Fibroblast of the aortic adventitia (primary cell): ENCODE measurements around the gene FAM168A. TPM values are rescaled to one million over a fixed set of nuclear protein-coding genes. Genes with fewer than 3 reads are reported as not detected.

Source experiments
- DNase-seq: peaks from one replicate; pipeline ENCODE4 v3.0.0-alpha.2; 2010; ENCODE audit warnings: low read depth
- H3K4me3 ChIP-seq: 2 replicates; pipeline ENCODE4 v1.5.1; 2011; ENCODE audit warnings: low read depth, mild to moderate bottlenecking, control low read depth, low read length, moderate library complexity
- total RNA-seq: library from RNA; depleted of rRNA; stranded (reverse); fragments of >200 nt; gene quantifications from 2 replicates; pipeline ENCODE4 v1.2.3, GENCODE V29; 2012; ENCODE audit warnings: low replicate concordance
- TF ChIP-seq, protein P1 (sequence below): IDR thresholded peaks from 2 replicates; pipeline ENCODE4 v1.5.1; 2011; ENCODE audit warnings: mild to moderate bottlenecking, low read length, control low read depth, inconsistent platforms; ENCODE audit not compliant: insufficient read depth

FAM168A gene
- total RNA-seq, 1 donor = 40.0 TPM

DNA sequence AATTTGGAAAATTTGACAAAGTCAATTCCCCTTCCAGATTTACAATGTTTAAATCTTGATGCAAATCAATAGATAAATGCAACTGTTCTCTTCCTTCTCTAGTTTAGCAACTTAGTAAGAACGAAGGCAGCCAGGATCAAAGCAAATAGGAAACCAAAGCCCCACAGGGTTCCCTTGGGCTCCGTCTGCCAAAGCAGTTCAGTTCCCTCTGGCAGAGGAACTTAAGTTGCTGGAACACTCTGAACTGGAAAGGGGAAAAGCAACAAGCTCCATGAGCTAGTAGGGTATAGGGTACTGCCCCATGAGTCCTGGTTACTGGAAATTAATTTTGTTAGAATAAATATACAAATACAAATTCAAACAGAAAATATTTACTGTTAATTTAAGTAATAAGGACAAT is 130.4 kb downstream of the FAM168A start:
- DNase-seq = no peak
- TF ChIP-seq, protein P1, sequence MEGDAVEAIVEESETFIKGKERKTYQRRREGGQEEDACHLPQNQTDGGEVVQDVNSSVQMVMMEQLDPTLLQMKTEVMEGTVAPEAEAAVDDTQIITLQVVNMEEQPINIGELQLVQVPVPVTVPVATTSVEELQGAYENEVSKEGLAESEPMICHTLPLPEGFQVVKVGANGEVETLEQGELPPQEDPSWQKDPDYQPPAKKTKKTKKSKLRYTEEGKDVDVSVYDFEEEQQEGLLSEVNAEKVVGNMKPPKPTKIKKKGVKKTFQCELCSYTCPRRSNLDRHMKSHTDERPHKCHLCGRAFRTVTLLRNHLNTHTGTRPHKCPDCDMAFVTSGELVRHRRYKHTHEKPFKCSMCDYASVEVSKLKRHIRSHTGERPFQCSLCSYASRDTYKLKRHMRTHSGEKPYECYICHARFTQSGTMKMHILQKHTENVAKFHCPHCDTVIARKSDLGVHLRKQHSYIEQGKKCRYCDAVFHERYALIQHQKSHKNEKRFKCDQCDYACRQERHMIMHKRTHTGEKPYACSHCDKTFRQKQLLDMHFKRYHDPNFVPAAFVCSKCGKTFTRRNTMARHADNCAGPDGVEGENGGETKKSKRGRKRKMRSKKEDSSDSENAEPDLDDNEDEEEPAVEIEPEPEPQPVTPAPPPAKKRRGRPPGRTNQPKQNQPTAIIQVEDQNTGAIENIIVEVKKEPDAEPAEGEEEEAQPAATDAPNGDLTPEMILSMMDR = no peak

DNA sequence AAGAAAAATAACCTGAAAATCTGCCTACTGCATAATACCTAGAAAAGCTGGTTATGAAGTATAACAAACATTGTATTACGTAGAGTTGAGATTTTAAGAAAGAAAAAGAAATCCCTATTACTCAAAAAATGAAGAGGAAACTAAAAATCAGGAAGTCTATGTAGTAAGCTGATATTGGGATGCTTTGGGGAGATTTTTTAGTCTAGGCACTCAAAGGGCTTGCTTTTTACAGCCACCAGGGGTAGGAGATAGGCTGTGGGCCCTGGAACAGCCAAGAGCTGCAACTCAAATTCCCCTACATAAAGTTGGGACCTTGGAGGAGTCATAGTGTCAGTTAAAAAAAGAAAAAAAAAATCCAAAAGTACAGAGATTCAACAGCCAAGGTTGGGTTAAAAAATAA is 131.3 kb downstream of the FAM168A start:
- TF ChIP-seq, protein P1 = no peak
- no peak overlapping the region for H3K4me3 ChIP-seq
- DNase-seq = no peak

More for the DNA sequence above, 130.4 kb downstream of the FAM168A start:
- H3K4me3 ChIP-seq = no peak overlapping the region

GRCh38 chr11:73465871-73466270 is 132.0 kb downstream of the FAM168A start:
- DNase-seq = no peak
- TF ChIP-seq, protein P1 = no peak
- H3K4me3 ChIP-seq = no peak overlapping the region

- TF ChIP-seq, protein P1 = no peak
- H3K4me3 ChIP-seq = no peak overlapping the region
- DNase-seq = peak; percentile 47
These were observed 132.8 kb downstream of the FAM168A start for GRCh38 chr11:73465023-73465675.

GRCh38 chr11:73464347-73464746 is 133.6 kb downstream of the FAM168A start:
- H3K4me3 ChIP-seq = no peak overlapping the region
- TF ChIP-seq, protein P1 = no peak
- no peak for DNase-seq

DNA sequence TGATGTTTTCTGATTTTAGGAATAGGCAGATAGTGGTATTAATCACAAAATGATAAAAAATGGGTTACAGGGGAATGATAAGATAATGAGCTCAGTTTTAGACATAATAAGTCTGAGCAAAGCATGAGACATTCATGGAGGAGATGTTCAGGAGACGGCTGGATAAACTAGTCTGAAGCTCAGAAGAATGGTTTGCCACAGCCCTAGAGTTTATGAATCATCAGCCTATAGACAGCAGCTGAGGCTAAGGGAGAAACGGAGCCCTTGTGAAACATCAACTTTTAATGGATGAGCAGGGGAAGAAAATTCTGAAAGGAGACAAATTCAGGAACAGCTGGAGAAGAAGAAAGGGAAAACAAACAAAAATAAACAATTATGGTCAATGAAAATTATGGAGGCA is 134.6 kb downstream of the FAM168A start:
- TF ChIP-seq, protein P1 = no peak
- H3K4me3 ChIP-seq = no peak overlapping the region
- peak; percentile 69 for DNase-seq

DNA sequence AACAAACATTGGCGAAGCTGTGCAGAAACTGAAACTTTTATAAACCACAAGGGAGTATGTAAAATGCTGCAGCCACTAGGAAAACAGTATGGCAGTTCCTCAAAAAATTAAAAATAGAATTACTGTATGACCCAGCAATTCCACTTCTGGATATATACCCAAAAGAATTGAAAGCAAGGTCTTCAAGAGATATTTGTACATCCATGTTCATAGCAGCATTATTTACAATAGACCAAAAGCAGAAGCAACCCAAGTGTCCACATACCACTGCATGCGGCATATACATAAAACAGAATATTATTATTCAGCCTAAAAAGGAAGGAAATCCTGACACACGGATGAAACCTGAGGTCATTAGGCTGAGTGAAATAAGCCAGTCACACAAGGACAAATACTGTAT is 135.9 kb downstream of the FAM168A start:
- H3K4me3 ChIP-seq = no peak overlapping the region
- TF ChIP-seq, protein P1 = no peak
- DNase-seq = no peak
